ENCODE data around the gene PRAC1.
A peak's percentile ranks its signal among the peaks of the same experiment; 100 is the strongest.
"Not testable (repeated sequence)": the region's sequence is repeated elsewhere in the genome, so short reads cannot be mapped to it uniquely, and the experiment has no call there.

PRAC1 gene

GRCh38 chr17:48726916-48727286, 4.6 kb upstream of the PRAC1 start:
- no peak for DNase-seq (ENCODE audit: low read depth in 2 of 2)

- DNase-seq (ENCODE audit: low read depth in 2 of 2) = no peak
Observed at GRCh38 chr17:48726114-48726915, 4.0 kb upstream of the PRAC1 start.

- no peak for DNase-seq (ENCODE audit: low read depth in 2 of 2)
Observed at GRCh38 chr17:48725288-48726064, 3.2 kb upstream of the PRAC1 start.

GRCh38 chr17:48725004-48725287, 2.6 kb upstream of the PRAC1 start:
- DNase-seq (ENCODE audit: low read depth in 2 of 2) = no peak

GRCh38 chr17:48724251-48725003, 2.1 kb upstream of the PRAC1 start:
- peak; percentile 79 to 80 for DNase-seq (ENCODE audit: low read depth in 2 of 2)

- no peak for DNase-seq (ENCODE audit: low read depth in 2 of 2)
Observed at GRCh38 chr17:48723423-48724250, 1.3 kb upstream of the PRAC1 start.

- no peak for DNase-seq (ENCODE audit: low read depth in 2 of 2)
Observed at GRCh38 chr17:48722915-48723422, 651 bp upstream of the PRAC1 start, which contains the start of gene PRAC2. Gene PRAC2, plus strand, starts transcription at chr17:48723185. Its CDS starts 1,226 bp downstream, at chr17:48724411.

- no peak for DNase-seq (ENCODE audit: low read depth in 2 of 2)
Observed at GRCh38 chr17:48721009-48721402, 1.3 kb downstream of the PRAC1 start.

- DNase-seq (ENCODE audit: low read depth in 2 of 2) = no peak
Observed at GRCh38 chr17:48720266-48721008, 1.9 kb downstream of the PRAC1 start.

- no peak for DNase-seq (ENCODE audit: low read depth in 2 of 2)
Observed at GRCh38 chr17:48719642-48720265, 2.6 kb downstream of the PRAC1 start.

GRCh38 chr17:48718761-48719641, 3.3 kb downstream of the PRAC1 start:
- no peak for DNase-seq (ENCODE audit: low read depth in 2 of 2)

- DNase-seq (ENCODE audit: low read depth in 2 of 2) = no peak
Observed at GRCh38 chr17:48718227-48718760, 4.0 kb downstream of the PRAC1 start.

- no peak for DNase-seq (ENCODE audit: low read depth in 2 of 2)
Observed at GRCh38 chr17:48717367-48718226, 4.7 kb downstream of the PRAC1 start.

GRCh38 chr17:48716549-48716948, 5.8 kb downstream of the PRAC1 start:
- not testable (repeated sequence) for DNase-seq (ENCODE audit: low read depth in 2 of 2)

GRCh38 chr17:48715496-48716399, 6.6 kb downstream of the PRAC1 start:
- no peak for DNase-seq (ENCODE audit: low read depth in 2 of 2)

GRCh38 chr17:48711128-48711527, 11.2 kb downstream of the PRAC1 start:
- DNase-seq (ENCODE audit: low read depth in 2 of 2) = no peak
